HG03469 (cell line): ENCODE data around the gene MAGI3.
"Not testable (repeated sequence)": the region's sequence is repeated elsewhere in the genome, so short reads cannot be mapped to it uniquely, and the experiment has no call there.

ENCODE experiments used
- ATAC-seq: cut with Tn5 transposase; IDR thresholded peaks from one replicate; pipeline ENCODE4 v1.9.1; 2021; ENCODE audit warnings: mild to moderate bottlenecking, moderate library complexity, moderate number of reproducible peaks; ENCODE audit not compliant: unreplicated experiment

Gene MAGI3

GRCh38 chr1:113557187-113557586, 166.9 kb downstream of the MAGI3 start:
- ATAC-seq: no peak

- ATAC-seq: no peak
Observed at GRCh38 chr1:113565621-113566020, 175.3 kb downstream of the MAGI3 start.

GRCh38 chr1:113567427-113567826, 177.1 kb downstream of the MAGI3 start:
- ATAC-seq: no peak

GRCh38 chr1:113575744-113576260, 185.5 kb downstream of the MAGI3 start:
- ATAC-seq: not testable (repeated sequence)

GRCh38 chr1:113576271-113576670, 186.0 kb downstream of the MAGI3 start:
- no peak for ATAC-seq

GRCh38 chr1:113579256-113580018, 189.1 kb downstream of the MAGI3 start:
- no peak for ATAC-seq

- no peak for ATAC-seq
Observed at GRCh38 chr1:113581323-113581722, 191.0 kb downstream of the MAGI3 start.

- no peak for ATAC-seq
Observed at GRCh38 chr1:113582084-113582483, 191.8 kb downstream of the MAGI3 start.

GRCh38 chr1:113587475-113587874, 197.2 kb downstream of the MAGI3 start:
- ATAC-seq: no peak

- no peak for ATAC-seq
Observed at GRCh38 chr1:113592230-113592629, 201.9 kb downstream of the MAGI3 start.

GRCh38 chr1:113593550-113594297, 203.4 kb downstream of the MAGI3 start:
- ATAC-seq: no peak

GRCh38 chr1:113604466-113604865, 214.2 kb downstream of the MAGI3 start:
- ATAC-seq: not testable (repeated sequence)

GRCh38 chr1:113605146-113605545, 214.8 kb downstream of the MAGI3 start:
- ATAC-seq: no peak

GRCh38 chr1:113608399-113608798, 218.1 kb downstream of the MAGI3 start:
- no peak for ATAC-seq

GRCh38 chr1:113610372-113610771, 220.1 kb downstream of the MAGI3 start:
- ATAC-seq: no peak

GRCh38 chr1:113615425-113615824, 225.1 kb downstream of the MAGI3 start:
- ATAC-seq: no peak

GRCh38 chr1:113616156-113616555, 225.8 kb downstream of the MAGI3 start:
- ATAC-seq: no peak

GRCh38 chr1:113617438-113618141, 227.3 kb downstream of the MAGI3 start:
- no peak for ATAC-seq

- ATAC-seq: no peak
Observed at GRCh38 chr1:113628997-113629396, 238.7 kb downstream of the MAGI3 start.

GRCh38 chr1:113630340-113631327, 240.3 kb downstream of the MAGI3 start:
- ATAC-seq: no peak
